SK-N-SH treated with all-trans-retinoic acid at 6 μM for 48 hours (cell line): Measurements from ENCODE around the gene NAPG.
"Not testable (repeated sequence)": the region's sequence is repeated elsewhere in the genome, so short reads cannot be mapped to it uniquely, and the experiment has no call there.

ENCODE experiments used
- ATAC-seq: fragments of 200-7000 bp; cut with Tn5 transposase; 3 replicates; pipeline ENCODE4 v1.9.1; 2020; ENCODE audit warnings: mild to moderate bottlenecking, moderate library complexity
- ARNTL ChIP-seq: fragments of 450-650 bp; formaldehyde crosslinking; IDR thresholded peaks from 2 replicates; pipeline ENCODE4 v1.5.0; 2020; ENCODE audit warnings: low read depth, mild to moderate bottlenecking, moderate library complexity, borderline replicate concordance
- CREB5 ChIP-seq: fragments of 250-450 bp; sonication (Bioruptor Pico); IDR thresholded peaks from 2 replicates; pipeline ENCODE4 v1.5.1; 2020; ENCODE audit warnings: low read depth, mild to moderate bottlenecking, moderate library complexity
- CSDC2 ChIP-seq: fragments of 250-450 bp; sonication (Bioruptor Pico); IDR thresholded peaks from 2 replicates; pipeline ENCODE4 v1.5.0; 2020; ENCODE audit warnings: mild to moderate bottlenecking, moderate library complexity
- CSRNP3 ChIP-seq: fragments of 250-450 bp; sonication (Bioruptor Pico); IDR thresholded peaks from 2 replicates; pipeline ENCODE4 v1.5.1; 2021; ENCODE audit warnings: mild to moderate bottlenecking, moderate library complexity
- ESRRG ChIP-seq: fragments of 250-450 bp; sonication (Bioruptor Pico); IDR thresholded peaks from 2 replicates; pipeline ENCODE4 v1.6.1; 2021; ENCODE audit warnings: mild to moderate bottlenecking
- GLIS3 ChIP-seq: fragments of 250-450 bp; sonication (Bioruptor Pico); IDR thresholded peaks from 2 replicates; pipeline ENCODE4 v1.5.0; 2020; ENCODE audit warnings: mild to moderate bottlenecking, moderate library complexity
- ISL1 ChIP-seq: fragments of 250-450 bp; sonication (Bioruptor Pico); IDR thresholded peaks from 2 replicates; pipeline ENCODE4 v2.1.2; 2022; ENCODE audit warnings: mild to moderate bottlenecking, moderate library complexity
- OSR1 ChIP-seq: fragments of 250-450 bp; sonication (Bioruptor Pico); IDR thresholded peaks from 2 replicates; pipeline ENCODE4 v1.8.0; 2022; ENCODE audit warnings: moderate library complexity, mild to moderate bottlenecking, inconsistent platforms
- PATZ1 ChIP-seq: fragments of 250-450 bp; sonication (Bioruptor Pico); IDR thresholded peaks from 2 replicates; pipeline ENCODE4 v1.8.0; 2020; ENCODE audit warnings: mild to moderate bottlenecking, moderate library complexity, borderline replicate concordance
- POU6F1 ChIP-seq: fragments of 250-450 bp; sonication (Bioruptor Pico); IDR thresholded peaks from 2 replicates; pipeline ENCODE4 v1.8.0; 2021; ENCODE audit warnings: low read depth, mild to moderate bottlenecking, moderate library complexity, borderline replicate concordance
- PPARA ChIP-seq: fragments of 250-450 bp; sonication (Bioruptor Pico); IDR thresholded peaks from 2 replicates; pipeline ENCODE4 v1.5.0; 2020; ENCODE audit warnings: mild to moderate bottlenecking, borderline replicate concordance
- RARB ChIP-seq: fragments of 250-450 bp; sonication (Bioruptor Pico); IDR thresholded peaks from 2 replicates; pipeline ENCODE4 v1.8.0; 2021; ENCODE audit warnings: mild to moderate bottlenecking, moderate library complexity
- SNAI2 ChIP-seq: fragments of 250-450 bp; sonication (Bioruptor Pico); IDR thresholded peaks from 2 replicates; pipeline ENCODE4 v1.5.0; 2020; ENCODE audit warnings: mild to moderate bottlenecking, moderate library complexity
- TSHZ2 ChIP-seq: fragments of 250-450 bp; sonication (Bioruptor Pico); IDR thresholded peaks from 2 replicates; pipeline ENCODE4 v1.5.0; 2020; ENCODE audit warnings: mild to moderate bottlenecking, moderate library complexity
- ZC3H10 ChIP-seq: fragments of 250-450 bp; sonication (Bioruptor Pico); IDR thresholded peaks from 2 replicates; pipeline ENCODE4 v1.5.1; 2021; ENCODE audit warnings: mild to moderate bottlenecking, moderate library complexity
- ZFP30 ChIP-seq: fragments of 450-650 bp; formaldehyde crosslinking; IDR thresholded peaks from 2 replicates; pipeline ENCODE4 v1.5.0; 2022; ENCODE audit warnings: mild to moderate bottlenecking, moderate library complexity
- ZNF565 ChIP-seq: fragments of 450-650 bp; formaldehyde crosslinking; conservative IDR thresholded peaks from 2 replicates; pipeline ENCODE4 v1.5.0; 2020; ENCODE audit warnings: low read depth, mild to moderate bottlenecking, moderate library complexity
- ZNF70 ChIP-seq: fragments of 450-650 bp; formaldehyde crosslinking; IDR thresholded peaks from 2 replicates; pipeline ENCODE4 v1.5.0; 2020; ENCODE audit warnings: mild to moderate bottlenecking, moderate library complexity

Gene NAPG

GRCh38 chr18:10571537-10571936 lies 45.7 kb downstream of the NAPG start:
- TF ChIP-seq ARNTL (CRISPR knock-in tag): no peak
- TF ChIP-seq, all 23 proteins: peak for 0
- no peak for ATAC-seq

- not testable (repeated sequence) for ATAC-seq
Observed at GRCh38 chr18:10573261-10573660, 47.4 kb downstream of the NAPG start.

GRCh38 chr18:10574412-10574811 lies 48.6 kb downstream of the NAPG start:
- not testable (repeated sequence) for ATAC-seq

GRCh38 chr18:10577842-10578572 lies 52.2 kb downstream of the NAPG start:
- ATAC-seq: not testable (repeated sequence)

- ATAC-seq: not testable (repeated sequence)
Observed at GRCh38 chr18:10578573-10578899, 52.7 kb downstream of the NAPG start.

GRCh38 chr18:10579079-10579867 lies 53.4 kb downstream of the NAPG start:
- no peak for ATAC-seq
- no peak for TF ChIP-seq ZFP30 (CRISPR knock-in tag)
- TF ChIP-seq ZNF565 (CRISPR knock-in tag): no peak
- TF ChIP-seq CSRNP3: no peak
- no peak for TF ChIP-seq SNAI2 (CRISPR knock-in tag)
- TF ChIP-seq CSDC2 (CRISPR knock-in tag): no peak
- TF ChIP-seq POU6F1: no peak
- no peak for TF ChIP-seq PPARA
- no peak for TF ChIP-seq OSR1
- no peak for TF ChIP-seq ARNTL (CRISPR knock-in tag)
- TF ChIP-seq GLIS3: no peak
- TF ChIP-seq CREB5: no peak

- ATAC-seq: no peak
- TF ChIP-seq ZNF70 (CRISPR knock-in tag) (no peak), TSHZ2 (no peak), ZC3H10 (CRISPR knock-in tag) (no peak), ISL1 (no peak), ESRRG (CRISPR knock-in tag) (no peak), ZNF565 (CRISPR knock-in tag) (no peak), CSRNP3 (no peak), CREB5 (no peak), GLIS3 (no peak), PPARA (no peak), RARB (CRISPR knock-in tag) (no peak), OSR1 (no peak), PATZ1 (CRISPR knock-in tag) (no peak)
Observed at GRCh38 chr18:10580215-10580614, 54.4 kb downstream of the NAPG start.
